Left renal cortex interstitium (tissue), 4 donors: Measurements from ENCODE around the gene ALKBH5. TPM values are rescaled to one million over a fixed set of nuclear protein-coding genes. Genes with fewer than 3 reads are reported as not detected.
"Not testable (repeated sequence)": the region's sequence is repeated elsewhere in the genome, so short reads cannot be mapped to it uniquely, and the experiment has no call there.

Experiments
- DNase-seq, 4 donors: peaks; one replicate each; pipeline ENCODE4 v3.0.0-alpha.2; 2013; ENCODE audit warnings: low read depth in 4 of 4, low spot score in 2 of 4, missing footprints in 1 of 4
- polyA plus RNA-seq, 4 donors: library from polyadenylated mRNA; unstranded; fragments of 120-200 nt; gene quantifications; one replicate each; pipeline ENCODE4 v1.2.1, GENCODE V29; 2013; ENCODE audit not compliant: insufficient read length in 4 of 4

Gene ALKBH5
- polyA plus RNA-seq, 4 donors: 66.3 to 71.3 (median 69.4) TPM

DNA sequence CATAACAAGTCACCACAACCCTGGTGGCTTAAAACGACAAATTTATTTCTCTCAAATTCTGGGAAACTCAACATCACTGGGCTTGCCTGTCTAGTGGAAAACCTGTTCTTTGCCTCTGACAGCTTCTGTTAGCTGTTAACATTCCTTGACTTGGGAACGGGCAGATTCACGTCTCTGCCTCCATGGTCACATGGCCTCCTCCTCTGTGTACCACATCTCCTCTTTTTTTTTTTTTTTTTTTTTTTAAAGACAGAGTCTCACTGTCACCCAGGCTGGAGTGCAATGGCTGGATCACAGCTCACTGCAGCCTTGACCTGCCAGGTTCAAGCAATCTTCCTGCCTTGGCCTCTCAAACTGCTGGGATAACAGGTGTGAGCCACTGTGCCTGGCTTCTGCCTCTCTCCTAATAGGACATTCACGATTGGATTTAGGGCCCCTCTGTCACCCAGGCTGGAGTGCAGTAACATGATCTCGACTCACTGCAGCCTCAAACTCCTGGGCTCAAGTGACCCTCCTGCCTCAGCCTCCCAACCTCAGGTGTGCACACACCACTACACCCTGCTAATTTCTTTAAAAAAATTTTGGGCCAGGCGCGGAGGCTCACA is 30.1 kb downstream of the ALKBH5 start:
- no peak for DNase-seq

GRCh38 chr17:18216906-18217305 is 33.3 kb downstream of the ALKBH5 start:
- not testable (repeated sequence) for DNase-seq

DNA sequence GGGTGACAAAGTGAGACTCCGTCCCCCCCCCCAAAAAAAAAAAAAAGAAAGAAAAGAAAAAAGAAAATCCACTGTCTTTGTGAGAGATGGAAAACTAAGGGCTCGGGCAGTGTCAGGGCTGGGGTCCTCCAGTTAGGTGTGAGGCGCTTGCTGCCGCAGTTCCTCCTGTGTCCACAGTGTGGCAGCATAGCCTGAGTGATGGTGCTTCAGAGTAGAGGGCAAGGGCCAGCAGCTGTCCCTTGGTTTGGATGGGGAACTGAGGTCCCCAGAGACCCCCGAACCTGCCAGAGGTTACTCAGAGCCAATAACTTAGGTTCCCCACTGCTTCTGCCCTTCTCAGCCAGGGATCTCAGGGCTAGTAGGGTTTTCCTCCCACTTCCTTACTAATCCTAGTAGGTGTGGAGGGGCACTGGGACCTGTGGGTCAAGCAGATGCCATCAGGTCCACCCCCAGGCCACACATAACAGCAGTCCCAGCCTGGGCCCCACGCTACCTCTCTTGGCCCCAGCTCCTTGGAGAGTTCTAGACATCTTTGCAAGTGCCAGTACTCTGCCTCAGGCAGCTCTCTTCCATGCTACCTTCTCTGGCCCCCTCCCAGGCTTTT is 33.9 kb downstream of the ALKBH5 start:
- no peak for DNase-seq

DNA sequence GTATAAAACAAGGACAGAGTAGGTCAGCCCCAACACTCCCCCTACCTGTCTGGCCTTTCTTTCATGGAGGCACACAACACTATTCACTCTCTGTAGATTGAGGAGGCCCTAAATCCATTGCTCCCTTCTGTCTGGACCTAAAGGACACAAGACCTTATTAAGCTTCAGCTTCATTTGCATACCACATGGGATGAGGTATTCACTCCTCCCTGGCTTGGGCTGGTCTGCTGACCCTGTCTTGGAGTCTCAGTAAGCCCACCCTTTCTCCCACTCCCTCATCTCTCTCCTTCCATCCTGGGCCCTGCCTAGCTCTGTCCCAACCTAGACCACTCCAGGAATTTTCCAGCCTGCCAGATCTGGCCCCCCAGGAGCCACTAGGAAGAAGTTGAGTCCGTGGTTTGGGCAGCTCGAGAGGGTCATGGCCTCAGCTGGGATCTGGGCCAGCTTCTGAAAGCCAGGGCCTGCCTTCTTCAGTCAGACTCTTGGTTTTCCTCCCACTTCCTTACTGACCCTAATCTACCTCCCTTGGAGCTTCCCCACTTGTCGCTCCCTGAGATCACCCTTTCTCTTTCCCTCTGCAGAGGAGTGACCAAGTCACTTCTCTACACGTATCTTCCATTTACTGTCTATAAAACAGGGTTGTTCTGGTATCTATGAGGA is 35.3 kb downstream of the ALKBH5 start:
- no peak for DNase-seq

DNA sequence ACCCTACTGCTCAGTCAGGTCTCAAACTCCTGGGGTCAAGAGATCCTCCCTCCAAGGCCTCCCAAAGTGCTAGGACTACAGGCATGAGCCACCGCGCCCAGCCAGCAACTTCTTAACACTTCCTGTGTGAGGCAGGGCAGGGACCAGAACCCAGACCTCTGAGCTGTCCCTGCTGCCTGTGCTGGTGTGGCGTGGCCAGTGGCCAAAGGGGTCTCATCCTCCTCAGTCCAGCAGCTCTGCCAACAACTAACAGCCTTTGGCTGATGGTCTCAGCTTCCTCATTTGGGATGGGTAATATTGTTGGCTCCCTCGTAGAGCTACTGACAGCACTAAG is 40.4 kb downstream of the ALKBH5 start:
- no peak for DNase-seq

DNA sequence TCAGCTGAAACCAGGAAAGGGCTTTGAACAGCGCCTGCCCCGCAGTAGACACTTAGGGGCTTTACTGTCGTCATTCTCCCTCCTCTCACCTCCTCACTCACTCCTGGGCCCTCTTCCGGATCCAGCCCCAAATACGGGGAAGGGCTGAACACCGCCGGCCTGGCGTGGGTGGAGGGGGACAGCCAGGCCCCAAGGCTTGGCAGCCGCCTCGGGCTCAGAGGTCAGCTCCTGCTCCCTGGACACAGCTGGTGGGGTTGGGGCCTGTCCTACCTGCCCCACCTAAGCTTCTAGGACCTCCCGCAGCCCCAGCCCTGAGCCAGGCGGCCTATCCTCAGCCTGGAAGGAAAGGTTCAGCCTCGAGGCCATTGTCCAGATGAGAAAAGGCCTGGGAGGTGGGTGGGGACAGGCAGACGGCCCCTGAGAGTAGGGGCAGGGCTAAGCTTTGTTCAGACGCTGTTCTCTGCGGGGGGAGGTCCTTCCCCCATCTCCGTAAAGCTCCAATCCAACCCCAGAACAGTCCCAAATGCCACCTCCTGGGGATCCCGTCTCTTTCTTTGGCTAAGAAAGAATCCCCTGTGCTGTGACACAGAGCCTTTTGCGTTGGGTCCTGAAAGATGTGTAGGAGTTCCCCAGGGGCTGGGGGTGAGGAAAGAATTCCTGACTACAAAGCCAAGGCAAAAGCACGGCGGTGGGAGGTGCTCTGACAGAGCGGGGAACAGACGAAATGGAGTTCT is 40.9 kb downstream of the ALKBH5 start:
- no peak for DNase-seq

- peak in 3 of 4 donors; percentile 83 to 91 (median 89) for DNase-seq
Measured at GRCh38 chr17:18225121-18225641, 41.6 kb downstream of the ALKBH5 start, which contains the start of gene LLGL1. Gene LLGL1, plus strand, starts transcription at chr17:18225635. Its CDS starts 48 bp downstream, at chr17:18225683.

DNA sequence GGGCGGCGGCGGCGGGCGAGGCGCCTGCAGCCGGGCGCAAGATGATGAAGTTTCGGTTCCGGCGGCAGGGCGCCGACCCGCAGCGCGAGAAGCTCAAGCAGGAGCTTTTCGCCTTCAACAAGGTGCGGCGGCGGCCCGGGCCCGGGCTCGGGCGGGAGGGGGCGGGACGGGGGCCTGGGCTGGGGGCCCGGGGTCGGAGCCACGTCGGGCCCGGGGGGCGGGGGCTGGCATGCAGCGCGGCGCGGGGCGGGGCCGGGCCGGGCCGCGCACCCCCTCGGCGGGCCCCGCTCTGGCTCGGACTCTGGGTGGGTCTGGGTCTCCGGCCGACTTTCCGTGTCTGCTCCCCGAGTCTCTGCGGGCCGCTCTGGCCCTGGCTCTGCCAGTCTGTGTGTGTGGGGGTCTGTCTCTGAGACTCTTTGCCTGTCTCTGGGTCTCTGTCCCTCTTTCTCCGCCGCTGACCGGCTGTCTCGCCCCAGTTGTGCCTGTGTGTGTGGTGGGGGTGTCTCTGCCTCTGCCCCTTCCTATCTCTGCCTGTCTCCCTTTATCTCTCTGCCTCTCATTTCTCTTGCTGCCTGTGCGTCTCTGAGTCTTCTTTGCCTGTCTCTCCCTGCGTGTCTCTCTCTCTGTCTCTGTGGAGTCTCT is 42.1 kb downstream of the ALKBH5 start:
- no peak for DNase-seq

DNA sequence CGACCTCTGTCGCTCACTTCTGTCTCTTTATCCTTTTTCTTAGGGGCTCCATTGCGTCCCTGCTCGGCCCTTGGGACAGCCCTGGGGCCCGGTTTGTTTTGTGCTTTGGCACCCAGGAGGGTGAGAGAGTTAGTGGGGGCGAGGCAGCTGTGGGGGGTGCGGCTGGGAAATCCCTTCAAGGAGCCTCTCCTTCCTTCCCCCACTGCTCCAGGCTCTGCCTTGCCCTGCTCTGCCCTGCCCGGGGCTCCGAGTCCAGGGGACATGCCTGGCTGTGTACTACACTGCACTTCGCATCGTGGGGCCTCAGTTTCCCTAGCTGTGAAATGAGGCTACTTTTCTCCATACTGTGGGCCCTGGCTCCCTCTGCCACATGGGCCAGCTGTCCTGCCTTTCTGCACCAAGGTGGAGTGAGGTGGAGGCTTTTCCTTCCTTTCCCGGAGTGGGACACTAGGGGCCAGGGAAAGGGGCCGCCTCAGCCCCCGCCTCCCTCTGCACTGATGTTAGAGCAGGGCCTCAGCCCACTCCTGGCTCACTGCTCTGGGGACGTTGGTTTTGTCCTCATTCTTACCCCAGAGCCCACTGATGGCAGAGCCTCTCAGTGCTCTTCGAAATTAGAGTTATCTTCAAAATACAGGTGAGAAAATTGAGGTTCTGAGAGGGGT is 42.8 kb downstream of the ALKBH5 start:
- no peak for DNase-seq

GRCh38 chr17:18227635-18228034 is 44.0 kb downstream of the ALKBH5 start:
- no peak for DNase-seq

GRCh38 chr17:18228176-18228682 is 44.6 kb downstream of the ALKBH5 start:
- DNase-seq: no peak

- DNase-seq: no peak
Measured at GRCh38 chr17:18229254-18229653, 45.6 kb downstream of the ALKBH5 start.

DNA sequence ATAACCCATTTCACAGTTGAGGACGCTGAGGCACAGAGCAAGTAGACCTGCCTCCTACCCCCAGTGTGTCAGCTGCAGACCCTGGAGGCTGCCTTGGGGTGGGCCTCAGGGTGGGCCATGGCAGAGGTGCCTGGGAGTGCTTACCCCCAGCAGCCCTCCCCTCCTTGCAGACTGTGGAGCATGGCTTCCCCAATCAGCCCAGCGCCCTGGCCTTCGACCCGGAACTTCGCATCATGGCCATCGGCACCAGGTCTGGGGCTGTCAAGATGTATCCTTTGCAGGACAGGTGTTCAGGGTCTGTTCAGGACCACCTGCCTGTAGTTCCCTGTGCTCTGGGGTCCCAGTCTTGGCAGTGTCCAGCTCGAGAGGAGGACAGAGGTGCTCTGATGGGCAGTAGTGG is 46.1 kb downstream of the ALKBH5 start:
- no peak for DNase-seq

DNA sequence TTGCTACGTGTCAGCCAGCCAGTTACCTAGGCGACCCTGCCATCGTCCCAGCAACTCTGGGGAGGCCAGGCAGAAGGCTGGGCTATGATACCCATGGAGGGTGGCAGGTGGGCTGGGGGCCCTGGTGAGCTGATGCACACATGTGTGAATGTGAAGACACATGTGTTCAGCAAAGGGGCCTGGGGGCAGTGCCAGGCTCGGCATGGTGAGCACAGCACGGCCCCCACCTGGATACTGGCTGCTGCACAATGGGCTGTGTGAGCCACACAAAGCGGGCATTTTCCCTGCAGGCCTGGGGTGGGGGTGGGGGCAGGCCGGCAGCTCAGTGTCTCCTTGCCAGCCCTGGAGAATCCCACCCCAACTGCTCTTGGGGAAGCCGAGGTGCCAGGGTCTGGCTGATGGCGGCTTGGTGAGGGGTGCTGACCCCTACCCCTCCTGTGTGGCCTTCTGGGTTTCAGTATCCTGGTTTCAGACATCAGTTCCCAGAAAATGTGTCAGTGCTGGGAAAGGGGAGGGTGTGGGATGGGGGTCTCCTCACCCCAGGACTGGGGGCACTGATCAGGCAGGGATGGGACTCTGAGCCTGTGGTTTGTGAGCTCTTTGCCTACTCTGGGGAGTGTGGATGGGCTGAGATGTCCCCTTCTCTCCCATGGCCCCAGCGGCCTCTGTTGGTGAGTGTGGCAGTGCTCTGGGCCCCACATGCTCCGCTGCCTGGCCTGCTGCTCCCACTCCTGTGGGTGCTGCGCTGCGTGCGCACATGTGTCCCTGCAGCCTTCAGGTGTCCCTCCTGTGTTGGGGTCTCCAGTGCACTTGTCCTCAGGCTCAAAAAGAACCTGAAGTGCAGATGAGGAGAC is 46.9 kb downstream of the ALKBH5 start:
- DNase-seq: no peak

DNA sequence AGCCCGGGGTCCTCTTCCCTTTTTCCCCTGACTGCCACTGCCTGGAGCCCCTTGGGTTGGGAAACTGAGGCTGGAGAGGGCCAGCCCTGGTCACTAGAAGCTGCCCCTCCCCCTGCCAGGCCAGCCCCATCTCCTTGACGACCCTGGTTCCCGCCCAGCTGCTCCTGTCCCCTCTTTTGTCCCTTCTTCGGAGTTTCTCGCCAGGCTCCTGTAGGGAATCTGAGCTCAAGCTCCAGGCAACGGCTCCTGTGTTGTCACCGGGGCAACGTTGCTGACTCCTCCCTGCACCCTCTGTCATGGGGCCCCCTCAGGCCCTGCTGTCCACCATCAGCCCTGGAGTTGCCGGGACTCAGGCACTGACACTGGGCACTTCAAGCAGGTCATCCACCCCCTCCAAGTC is 47.5 kb downstream of the ALKBH5 start:
- DNase-seq: no peak

DNA sequence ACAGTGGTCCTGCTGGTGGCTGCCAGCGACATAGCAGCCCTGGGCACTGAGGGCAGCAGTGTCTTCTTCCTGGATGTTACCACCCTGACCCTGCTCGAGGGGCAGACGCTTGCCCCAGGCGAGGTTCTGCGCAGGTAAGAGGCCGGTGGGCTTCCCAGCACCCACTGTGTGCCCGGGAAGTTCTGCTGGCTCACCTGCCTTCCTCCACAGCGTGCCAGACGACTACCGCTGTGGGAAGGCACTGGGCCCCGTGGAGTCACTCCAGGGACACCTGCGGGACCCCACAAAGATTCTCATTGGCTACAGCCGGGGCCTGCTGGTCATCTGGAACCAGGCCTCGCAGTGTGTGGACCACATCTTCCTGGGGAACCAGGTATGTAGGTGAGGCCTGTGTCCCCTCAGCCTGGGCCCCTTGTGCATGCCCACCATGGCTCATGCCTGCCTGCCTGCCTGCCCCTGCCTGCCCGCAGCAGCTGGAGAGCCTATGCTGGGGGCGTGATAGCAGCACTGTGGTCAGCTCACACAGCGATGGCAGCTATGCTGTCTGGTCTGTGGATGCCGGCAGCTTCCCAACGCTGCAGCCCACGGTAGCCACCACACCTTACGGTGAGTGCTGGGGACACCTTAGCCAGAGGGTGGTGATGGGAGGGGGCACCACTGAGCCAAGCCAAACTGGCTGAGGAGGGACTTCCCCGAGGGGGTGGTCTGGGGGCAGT is 50.3 kb downstream of the ALKBH5 start:
- DNase-seq: no peak

- no peak for DNase-seq
Measured at GRCh38 chr17:18234853-18235380, 51.3 kb downstream of the ALKBH5 start.

DNA sequence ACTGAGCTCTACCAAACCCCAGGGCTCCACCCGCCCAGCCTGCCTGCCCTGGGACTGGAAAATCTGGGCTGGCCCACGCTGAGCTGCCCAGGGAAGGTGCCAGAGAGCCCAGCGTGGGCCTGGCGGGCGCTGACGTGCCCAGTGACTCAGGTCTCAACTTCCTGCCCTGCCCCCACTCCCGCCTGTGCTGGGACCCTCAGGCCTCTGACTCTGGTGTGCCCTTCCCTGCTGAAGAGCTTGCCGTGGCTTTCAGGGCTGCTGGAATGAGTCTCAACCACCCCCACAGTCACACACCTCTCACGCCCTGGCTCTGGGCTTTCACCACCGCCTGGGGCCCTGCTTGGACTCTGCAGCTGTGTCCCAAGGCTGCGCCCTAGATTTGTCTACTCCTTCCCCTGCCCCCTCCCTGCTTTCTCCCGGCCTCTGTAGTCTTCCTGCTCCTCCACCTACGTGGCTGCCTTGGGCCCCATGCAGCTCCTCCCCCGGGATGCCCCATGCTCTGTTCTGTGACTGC is 52.2 kb downstream of the ALKBH5 start:
- DNase-seq: no peak
